NT2/D1 (cell line): ENCODE data around the gene TLR2.

ENCODE experiments used
- SUZ12 ChIP-seq: IDR thresholded peaks from 2 replicates; pipeline ENCODE4 v1.6.1; 2011; ENCODE audit not compliant: insufficient read length, insufficient read depth; ENCODE audit errors: extremely low read depth
- YY1 ChIP-seq: IDR thresholded peaks from 2 replicates; pipeline ENCODE4 v1.6.1; 2011; ENCODE audit not compliant: insufficient read length, insufficient read depth

GRCh38 chr4:153655928-153656327, 28.2 kb upstream of the TLR2 start:
- TF ChIP-seq YY1 (no peak), SUZ12 (no peak)
